ENCODE data around the gene GINS3.

The GINS3 gene

DNA sequence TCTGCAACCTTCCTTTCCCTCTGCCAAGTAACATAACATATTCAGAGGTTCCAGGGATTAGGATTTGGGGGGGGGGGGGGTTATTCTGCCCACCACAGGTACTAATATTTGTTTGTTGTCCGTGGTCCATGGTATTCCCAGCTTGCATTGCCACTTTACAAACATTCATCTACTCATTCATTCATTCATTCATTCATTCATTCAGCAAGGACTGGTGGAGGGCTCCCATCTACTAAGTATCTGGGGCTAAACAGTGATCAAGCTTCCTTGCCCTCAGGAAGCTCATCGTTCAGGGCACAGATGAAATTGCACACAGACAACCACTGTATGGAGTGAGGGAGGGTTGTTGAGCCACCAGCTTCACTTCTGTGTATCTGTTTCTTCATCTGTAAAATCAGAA lies 61.9 kb downstream of the GINS3 start:
- Mint-ChIP-seq H3K4me3 (no peak overlapping the region), H3K4me1 (peaks cover 34% of the 10 kb centered on the region), H3K27ac (no peak overlapping the region), H3K27me3 (ENCODE audit: low read depth, poor library complexity) (peaks cover 48% of the 10 kb centered on the region), H3K36me3 (ENCODE audit: low read depth) (no peaks in the 10 kb centered on the region), H3K9me3 (no peaks in the 10 kb centered on the region)
- no peak for DNase-seq
- TF ChIP-seq, protein P1, sequence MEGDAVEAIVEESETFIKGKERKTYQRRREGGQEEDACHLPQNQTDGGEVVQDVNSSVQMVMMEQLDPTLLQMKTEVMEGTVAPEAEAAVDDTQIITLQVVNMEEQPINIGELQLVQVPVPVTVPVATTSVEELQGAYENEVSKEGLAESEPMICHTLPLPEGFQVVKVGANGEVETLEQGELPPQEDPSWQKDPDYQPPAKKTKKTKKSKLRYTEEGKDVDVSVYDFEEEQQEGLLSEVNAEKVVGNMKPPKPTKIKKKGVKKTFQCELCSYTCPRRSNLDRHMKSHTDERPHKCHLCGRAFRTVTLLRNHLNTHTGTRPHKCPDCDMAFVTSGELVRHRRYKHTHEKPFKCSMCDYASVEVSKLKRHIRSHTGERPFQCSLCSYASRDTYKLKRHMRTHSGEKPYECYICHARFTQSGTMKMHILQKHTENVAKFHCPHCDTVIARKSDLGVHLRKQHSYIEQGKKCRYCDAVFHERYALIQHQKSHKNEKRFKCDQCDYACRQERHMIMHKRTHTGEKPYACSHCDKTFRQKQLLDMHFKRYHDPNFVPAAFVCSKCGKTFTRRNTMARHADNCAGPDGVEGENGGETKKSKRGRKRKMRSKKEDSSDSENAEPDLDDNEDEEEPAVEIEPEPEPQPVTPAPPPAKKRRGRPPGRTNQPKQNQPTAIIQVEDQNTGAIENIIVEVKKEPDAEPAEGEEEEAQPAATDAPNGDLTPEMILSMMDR (IDR thresholded peaks at IDR 0.05), result no peak

DNA sequence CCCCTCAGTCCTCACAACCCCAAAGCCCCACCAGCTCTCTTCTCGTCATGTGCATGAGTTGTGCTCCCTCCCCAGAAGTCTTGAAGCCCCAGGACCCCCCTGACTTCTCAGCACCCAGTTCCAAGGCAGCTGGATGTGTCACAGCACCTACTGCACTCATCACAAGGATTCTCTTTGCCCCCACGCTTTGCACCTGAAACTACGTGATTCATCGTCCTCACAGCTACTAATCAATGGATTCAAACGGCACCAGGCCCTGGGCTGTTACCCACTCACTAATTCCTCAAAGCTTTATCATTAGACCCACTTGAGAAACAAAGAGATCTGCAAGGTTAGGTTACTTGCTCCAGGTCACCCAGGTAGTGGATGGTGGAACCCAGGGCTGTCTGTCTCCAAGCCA lies 62.6 kb downstream of the GINS3 start:
- TF ChIP-seq, protein P1 (IDR thresholded peaks at IDR 0.05), result no peak
- Mint-ChIP-seq H3K27ac (no peak overlapping the region), H3K9me3 (no peaks in the 10 kb centered on the region), H3K4me3 (no peak overlapping the region), H3K36me3 (ENCODE audit: low read depth) (no peaks in the 10 kb centered on the region), H3K4me1 (peaks cover 27% of the 10 kb centered on the region), H3K27me3 (ENCODE audit: low read depth, poor library complexity) (peaks cover 48% of the 10 kb centered on the region)
- DNase-seq, result no peak
